ENCODE measurements around the gene FUT3.
"Not testable (repeated sequence)": the region's sequence is repeated elsewhere in the genome, so short reads cannot be mapped to it uniquely, and the experiment has no call there.

- TF ChIP-seq EZH2 (IDR thresholded peaks at IDR 0.05; ENCODE audit: insufficient read depth, poor library complexity, severe bottlenecking); EZH2phosphoT487 (IDR thresholded peaks at IDR 0.05; ENCODE audit: insufficient read depth, low read depth): not testable (repeated sequence)
Observed at GRCh38 chr19:5855151-5855550, 3.9 kb upstream of the FUT3 start.

All from GM23248 (cell line).